GM15510 (cell line): ENCODE data around the gene KCNA10.

Experiments
- POLR2A ChIP-seq: IDR thresholded peaks from 3 replicates; pipeline ENCODE4 v1.6.1; 2011; ENCODE audit warnings: borderline replicate concordance; ENCODE audit not compliant: insufficient read length; ENCODE audit errors: extremely low read depth

Gene KCNA10

GRCh38 chr1:110490791-110491451, 28.1 kb downstream of the KCNA10 start:
- TF ChIP-seq POLR2A: no peak

GRCh38 chr1:110489973-110490542, 28.9 kb downstream of the KCNA10 start:
- no peak for TF ChIP-seq POLR2A

GRCh38 chr1:110489406-110489805, 29.6 kb downstream of the KCNA10 start:
- no peak for TF ChIP-seq POLR2A

GRCh38 chr1:110488867-110489266, 30.1 kb downstream of the KCNA10 start:
- no peak for TF ChIP-seq POLR2A

GRCh38 chr1:110488161-110488560, 30.8 kb downstream of the KCNA10 start:
- TF ChIP-seq POLR2A: no peak

- no peak for TF ChIP-seq POLR2A
Observed at GRCh38 chr1:110487726-110488125, 31.2 kb downstream of the KCNA10 start.

GRCh38 chr1:110485725-110486124, 33.2 kb downstream of the KCNA10 start:
- no peak for TF ChIP-seq POLR2A

GRCh38 chr1:110484801-110485200, 34.2 kb downstream of the KCNA10 start:
- no peak for TF ChIP-seq POLR2A

GRCh38 chr1:110483308-110483685, 35.7 kb downstream of the KCNA10 start:
- TF ChIP-seq POLR2A: no peak

- TF ChIP-seq POLR2A: no peak
Observed at GRCh38 chr1:110482662-110483307, 36.2 kb downstream of the KCNA10 start.

GRCh38 chr1:110481968-110482623, 36.9 kb downstream of the KCNA10 start:
- TF ChIP-seq POLR2A: no peak

GRCh38 chr1:110480356-110481096, 38.4 kb downstream of the KCNA10 start:
- TF ChIP-seq POLR2A: no peak

- TF ChIP-seq POLR2A: no peak
Observed at GRCh38 chr1:110478886-110479285, 40.1 kb downstream of the KCNA10 start.

GRCh38 chr1:110477967-110478640, 40.9 kb downstream of the KCNA10 start:
- TF ChIP-seq POLR2A: no peak
